Retinal pigment epithelial cell (primary cell): ENCODE data around the gene UNC80.

Experiments used
- DNase-seq: peaks from one replicate; pipeline ENCODE4 v3.0.0-alpha.2; 2010; ENCODE audit warnings: low read depth
- H3K4me3 ChIP-seq: 2 replicates; pipeline ENCODE4 v1.5.1; 2011; ENCODE audit warnings: mild to moderate bottlenecking, low read length, control low read depth, moderate library complexity
- TF ChIP-seq, protein P1 (sequence below): conservative IDR thresholded peaks from 2 replicates; pipeline ENCODE4 v1.5.1; 2011; ENCODE audit warnings: low read depth, low read length, control low read depth, inconsistent platforms

UNC80 gene

DNA sequence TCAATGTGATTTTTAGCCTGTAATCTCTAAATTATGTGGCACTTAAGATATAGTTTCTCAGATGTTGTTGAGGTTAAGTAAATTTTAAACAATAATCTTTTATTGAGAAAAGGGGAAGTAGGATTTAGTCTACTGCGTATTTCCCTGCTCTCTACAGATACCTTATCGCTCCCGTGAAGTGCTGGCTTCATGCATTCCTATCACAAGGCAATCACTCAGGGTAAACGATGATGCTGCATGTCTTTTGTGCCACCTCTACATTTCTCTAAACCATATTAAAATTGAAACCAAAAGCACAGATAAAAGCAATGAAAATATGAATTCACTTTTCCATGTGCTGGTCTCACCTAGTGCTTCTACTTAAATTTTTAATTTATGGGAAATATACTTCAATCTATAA, 216.4 kb downstream of the UNC80 start:
- TF ChIP-seq, protein P1, sequence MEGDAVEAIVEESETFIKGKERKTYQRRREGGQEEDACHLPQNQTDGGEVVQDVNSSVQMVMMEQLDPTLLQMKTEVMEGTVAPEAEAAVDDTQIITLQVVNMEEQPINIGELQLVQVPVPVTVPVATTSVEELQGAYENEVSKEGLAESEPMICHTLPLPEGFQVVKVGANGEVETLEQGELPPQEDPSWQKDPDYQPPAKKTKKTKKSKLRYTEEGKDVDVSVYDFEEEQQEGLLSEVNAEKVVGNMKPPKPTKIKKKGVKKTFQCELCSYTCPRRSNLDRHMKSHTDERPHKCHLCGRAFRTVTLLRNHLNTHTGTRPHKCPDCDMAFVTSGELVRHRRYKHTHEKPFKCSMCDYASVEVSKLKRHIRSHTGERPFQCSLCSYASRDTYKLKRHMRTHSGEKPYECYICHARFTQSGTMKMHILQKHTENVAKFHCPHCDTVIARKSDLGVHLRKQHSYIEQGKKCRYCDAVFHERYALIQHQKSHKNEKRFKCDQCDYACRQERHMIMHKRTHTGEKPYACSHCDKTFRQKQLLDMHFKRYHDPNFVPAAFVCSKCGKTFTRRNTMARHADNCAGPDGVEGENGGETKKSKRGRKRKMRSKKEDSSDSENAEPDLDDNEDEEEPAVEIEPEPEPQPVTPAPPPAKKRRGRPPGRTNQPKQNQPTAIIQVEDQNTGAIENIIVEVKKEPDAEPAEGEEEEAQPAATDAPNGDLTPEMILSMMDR: no peak
- DNase-seq: no peak
- no peak overlapping the region for H3K4me3 ChIP-seq

DNA sequence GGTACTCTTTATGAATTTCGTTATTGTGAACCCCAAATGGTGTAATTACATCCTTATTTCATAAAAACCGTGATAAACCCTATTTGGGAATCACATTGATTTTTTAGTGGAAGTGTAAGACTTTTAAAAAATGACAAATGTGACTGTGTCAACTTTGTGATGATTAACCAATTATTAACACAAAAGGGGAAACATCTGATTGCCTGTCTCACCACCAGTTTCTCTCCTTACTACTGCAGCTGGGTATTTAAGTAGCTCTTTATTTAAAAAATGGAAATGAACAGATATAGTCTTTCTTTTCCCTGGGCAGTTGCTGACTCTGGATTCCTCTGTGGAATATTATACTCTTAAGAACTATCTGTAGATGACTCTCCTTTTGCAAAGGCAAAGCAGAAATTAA, 219.2 kb downstream of the UNC80 start:
- no peak overlapping the region for H3K4me3 ChIP-seq
- DNase-seq: no peak
- TF ChIP-seq, protein P1: no peak

DNA sequence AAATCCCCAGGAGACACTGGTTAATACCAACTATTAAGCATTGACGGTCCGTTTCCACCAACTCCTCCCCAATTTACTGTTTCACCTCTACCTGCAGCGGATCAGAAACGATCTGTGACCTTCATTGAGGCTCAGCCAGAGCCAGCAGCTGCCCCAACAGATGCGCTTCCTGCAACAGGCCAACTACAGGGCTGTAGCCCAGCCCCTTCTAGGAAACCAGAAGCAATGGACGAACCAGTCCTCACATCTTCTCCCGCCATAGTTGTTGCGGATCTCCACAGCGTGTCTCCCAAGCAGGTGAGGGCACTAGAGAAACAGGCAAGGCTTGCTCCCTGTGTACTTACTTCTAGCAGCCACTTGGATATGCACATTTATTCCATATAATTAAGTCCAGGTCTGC, 222.3 kb downstream of the UNC80 start:
- no peak overlapping the region for H3K4me3 ChIP-seq
- DNase-seq: no peak
- TF ChIP-seq, protein P1: no peak

DNA sequence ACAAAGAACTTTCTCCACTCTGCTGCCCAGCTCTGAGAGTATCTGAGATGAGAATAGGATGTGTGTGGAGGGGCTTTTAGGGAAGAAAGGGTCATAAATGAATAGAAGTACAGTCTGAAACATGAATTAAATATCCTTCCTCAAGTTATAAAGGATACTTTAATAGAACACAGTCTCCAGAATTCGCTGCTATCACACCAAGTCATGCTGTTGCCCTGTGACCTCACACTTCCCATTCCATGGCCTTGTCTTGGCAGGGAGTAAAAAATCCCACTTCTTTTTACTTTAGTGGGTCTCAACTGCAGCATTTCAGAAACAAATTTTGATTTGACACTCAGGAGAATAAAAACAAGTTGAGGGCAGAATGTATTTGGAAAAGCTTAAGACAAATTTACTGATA, 227.0 kb downstream of the UNC80 start:
- TF ChIP-seq, protein P1: no peak
- no peak overlapping the region for H3K4me3 ChIP-seq
- DNase-seq: no peak

DNA sequence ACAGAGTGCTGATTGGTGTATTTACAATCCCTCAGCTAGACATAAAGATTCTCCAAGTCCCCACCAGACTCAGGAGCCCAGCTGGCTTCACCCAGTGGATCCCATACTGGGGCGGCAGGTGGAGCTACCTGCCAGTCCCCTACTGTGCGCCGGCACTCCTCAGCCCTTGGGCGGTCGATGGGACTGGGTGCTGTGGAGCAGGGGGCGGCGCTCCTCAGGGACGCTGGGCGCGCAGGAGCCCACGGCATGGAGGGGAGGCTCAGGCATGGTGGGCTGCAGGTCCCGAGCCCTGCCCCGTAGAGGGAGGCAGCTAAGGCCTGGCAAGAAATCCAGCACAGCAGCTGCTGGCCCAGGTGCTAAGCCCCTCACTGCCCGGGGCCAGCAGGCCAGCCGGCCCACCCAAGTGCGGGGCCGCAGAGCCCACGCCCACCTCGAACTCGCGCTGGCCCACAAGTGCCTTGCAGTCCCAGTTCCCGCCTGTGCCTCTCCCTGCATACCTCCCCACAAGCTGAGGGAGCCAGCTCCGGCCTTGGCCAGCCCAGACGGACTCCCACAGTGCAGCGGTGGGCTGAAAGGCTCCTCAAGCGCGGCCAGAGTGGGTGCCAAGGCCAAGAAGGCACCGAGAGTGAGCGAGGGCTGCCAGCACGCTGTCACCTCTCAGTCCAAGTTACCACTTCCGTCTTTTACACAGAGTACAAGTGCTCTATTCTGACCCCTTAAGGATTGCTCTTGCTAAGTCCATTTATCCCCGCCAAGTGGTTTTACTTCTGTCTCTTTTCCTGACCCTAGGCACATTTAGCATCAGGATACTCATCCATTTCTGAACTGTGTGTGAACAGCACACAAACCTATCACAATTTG, 229.1 kb downstream of the UNC80 start:
- DNase-seq: no peak
- no peak overlapping the region for H3K4me3 ChIP-seq
- TF ChIP-seq, protein P1: no peak

DNA sequence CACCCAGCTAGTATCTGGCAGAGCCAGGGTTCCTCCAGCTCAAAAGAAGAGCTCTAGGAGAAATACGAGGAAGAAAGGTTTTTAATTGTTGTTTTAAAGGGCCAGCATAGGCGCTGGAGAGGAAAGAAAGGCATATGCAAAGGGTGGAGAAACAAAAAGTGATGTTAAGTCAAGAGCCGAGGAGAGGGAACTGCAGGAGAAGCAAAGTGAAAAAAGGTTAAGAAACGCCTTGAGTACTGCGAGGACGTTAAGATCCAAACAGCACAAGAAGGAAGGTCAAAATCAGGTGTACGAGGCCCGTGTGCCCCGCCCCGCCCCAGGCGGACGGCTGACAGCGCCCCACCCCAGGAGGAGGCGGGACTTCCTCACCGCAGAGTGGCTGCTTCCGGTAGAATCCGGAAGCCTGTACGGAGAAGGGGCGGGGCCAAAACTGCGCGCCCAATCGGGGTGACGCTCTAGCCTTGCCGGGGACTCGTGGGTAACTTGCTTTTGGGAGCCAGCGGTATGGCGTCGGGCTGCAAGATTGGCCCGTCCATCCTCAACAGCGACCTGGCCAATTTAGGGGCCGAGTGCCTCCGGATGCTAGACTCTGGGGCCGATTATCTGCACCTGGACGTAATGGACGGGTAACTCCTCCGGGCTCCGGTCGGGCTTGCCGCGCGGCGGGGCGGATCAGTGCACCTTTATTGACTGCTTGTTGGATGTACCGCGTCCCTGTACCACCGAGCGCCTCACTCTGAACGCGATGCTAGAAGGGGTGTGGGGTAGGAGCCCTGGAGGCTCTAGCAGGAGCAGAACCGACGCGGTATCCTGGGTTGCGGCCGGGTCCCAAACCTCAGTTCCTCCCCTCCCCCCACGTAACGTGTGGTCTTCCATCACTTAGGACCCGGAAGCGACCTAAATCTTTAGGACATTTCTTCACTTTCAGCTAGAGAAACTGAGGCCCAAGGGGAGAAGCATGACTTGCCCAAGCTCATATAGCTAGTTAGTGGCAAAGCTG, 230.8 kb downstream of the UNC80 start, which contains the start of gene RPE:
RPE (plus strand) TSS at position 481 of the 1,000 bp plus-strand sequence; CDS start at position 505, 24 bp downstream.
- peak within 1 kb of the TSS; percentile 74 for H3K4me3 ChIP-seq
- DNase-seq: peak; percentile 68
- TF ChIP-seq, protein P1: no peak
